22Rv1 (cell line): ENCODE data around the gene AHNAK.

Experiments used
- H3K27ac ChIP-seq: fragments of 450-650 bp; 2 replicates; pipeline ENCODE4 v1.5.1; 2017
- CTCF ChIP-seq: fragments of 450-650 bp; IDR thresholded peaks from 2 replicates; pipeline ENCODE4 v1.5.1; 2017; ENCODE audit warnings: mild to moderate bottlenecking
- ZFX ChIP-seq: fragments of 450-650 bp; IDR thresholded peaks from 2 replicates; pipeline ENCODE4 v1.6.1; 2017; ENCODE audit warnings: antibody characterized with exemption, borderline replicate concordance

The AHNAK gene

GRCh38 chr11:62546244-62546928 lies at the start of gene AHNAK:
AHNAK (minus strand) TSS chr11:62546806; CDS start chr11:62536098, 10,708 bp downstream.
- TF ChIP-seq ZFX (no peak), CTCF (no peak)
- peak within 1 kb of the TSS; percentile 95 for H3K27ac ChIP-seq

GRCh38 chr11:62595124-62595523 lies 48.5 kb upstream of the AHNAK start:
- 0 out of 2 replicates have a peak overlapping the region, but pooled peaks have one; percentile 20 for H3K27ac ChIP-seq
- TF ChIP-seq ZFX (no peak), CTCF (no peak)

GRCh38 chr11:62593434-62594044 lies 46.9 kb upstream of the AHNAK start:
- peak overlapping the region; percentile 93 for H3K27ac ChIP-seq
- TF ChIP-seq ZFX (no peak), CTCF (peak; percentile 83)

- peak overlapping the region; percentile 93 for H3K27ac ChIP-seq
- no peak for TF ChIP-seq CTCF
- TF ChIP-seq ZFX, result no peak
Measured at GRCh38 chr11:62592989-62593421, 46.4 kb upstream of the AHNAK start.

- H3K27ac ChIP-seq, result peak overlapping the region; percentile 93
- TF ChIP-seq ZFX (no peak), CTCF (0 out of 2 replicates have a peak, but pooled peaks have one; percentile 7)
Measured at GRCh38 chr11:62592146-62592815, 45.7 kb upstream of the AHNAK start.

GRCh38 chr11:62591448-62592145 lies 45.0 kb upstream of the AHNAK start, which contains the start of gene TUT1:
TUT1 (minus strand) TSS chr11:62591523; CDS start chr11:62591485, 38 bp downstream.
- TF ChIP-seq ZFX (no peak), CTCF (no peak)
- H3K27ac ChIP-seq, result peak within 1 kb of the TSS; percentile 93
